Esophagus muscularis mucosa (tissue), 4 donors: Measurements from ENCODE around the gene MEF2A. TPM values are rescaled to one million over a fixed set of nuclear protein-coding genes. Genes with fewer than 3 reads are reported as not detected.

ENCODE experiments used
- DNase-seq: peaks from one replicate; pipeline ENCODE4 v3.0.0-alpha.2; 2017; ENCODE audit errors: extremely low spot score
- H3K27ac ChIP-seq, 4 donors: fragments of 200-600 bp; sonication (generic); replicated peaks in 1 of 4; 1 replicate in 3 of 4; 2 replicates in 1 of 4; pipeline ENCODE4 v1.5.1; 2016 to 2019; ENCODE audit warnings: mild to moderate bottlenecking in 1 of 4
- H3K27me3 ChIP-seq, 4 donors: fragments of 200-600 bp; sonication (generic); one replicate each; pipeline versions ENCODE4 v1.5.1 to v1.6.0; 2016 to 2019
- H3K36me3 ChIP-seq, 4 donors: fragments of 200-600 bp; sonication (generic); one replicate each; pipeline ENCODE4 v1.5.1; 2016 to 2019
- H3K4me1 ChIP-seq, 4 donors: fragments of 200-600 bp; sonication (generic); one replicate each; pipeline ENCODE4 v1.5.1; 2016 to 2019
- H3K4me3 ChIP-seq, 4 donors: fragments of 200-600 bp; sonication (generic); 1 replicate in 2 of 4; 2 replicates in 2 of 4; pipeline ENCODE4 v1.5.1; 2016 to 2019; ENCODE audit warnings: mild to moderate bottlenecking in 4 of 4, moderate library complexity in 1 of 4
- H3K9me3 ChIP-seq, 4 donors: fragments of 200-600 bp; sonication (generic); 1 replicate in 3 of 4; 2 replicates in 1 of 4; pipeline ENCODE4 v1.5.1; 2016 to 2019
- EP300 ChIP-seq: sonication (generic); formaldehyde crosslinking; IDR thresholded peaks from one replicate; pipeline ENCODE4 v1.6.1; 2017; ENCODE audit warnings: antibody characterized with exemption
- POLR2A ChIP-seq: fragments of 450-650 bp; IDR thresholded peaks from one replicate; pipeline ENCODE4 v1.6.1; 2017; ENCODE audit warnings: antibody characterized with exemption, moderate library complexity, mild to moderate bottlenecking, low read depth
- POLR2AphosphoS5 ChIP-seq, 2 donors: sonication (generic); formaldehyde crosslinking; IDR thresholded peaks; one replicate each; pipeline ENCODE4 v1.6.1; 2017; ENCODE audit warnings: antibody characterized with exemption in 2 of 2
- WGBS: methylation state at CpG from one replicate; pipeline ENCODE4 v1.1.5; 2018; 5-methylcytosine and 5-hydroxymethylcytosine counted together
- intact Hi-C: fragments of 100-400 bp; cut with DNase I; formaldehyde crosslinking; loops from one replicate; pipeline ENCODE4 v1.15.1; 2023
- total RNA-seq, 4 donors: library from RNA; depleted of rRNA; stranded (reverse); fragments of >200 nt; gene quantifications; one replicate each; pipeline versions ENCODE4 v1.1.0 to v1.2.1, GENCODE V29; 2016
- TF ChIP-seq, protein P1 (sequence below), 3 experiments: fragments of 200-600 bp in 2 of 3; fragments of 450-650 bp in 1 of 3; sonication (generic) in 2 of 3; IDR thresholded peaks; one replicate each; pipeline ENCODE4 v1.5.1; 2017 to 2019; ENCODE audit warnings: antibody characterized with exemption in 3 of 3, mild to moderate bottlenecking in 2 of 3, moderate library complexity in 1 of 3

MEF2A gene
- total RNA-seq, 4 donors from 2014 or later, result 63.1 to 76.7 (median 73.3) TPM

DNA sequence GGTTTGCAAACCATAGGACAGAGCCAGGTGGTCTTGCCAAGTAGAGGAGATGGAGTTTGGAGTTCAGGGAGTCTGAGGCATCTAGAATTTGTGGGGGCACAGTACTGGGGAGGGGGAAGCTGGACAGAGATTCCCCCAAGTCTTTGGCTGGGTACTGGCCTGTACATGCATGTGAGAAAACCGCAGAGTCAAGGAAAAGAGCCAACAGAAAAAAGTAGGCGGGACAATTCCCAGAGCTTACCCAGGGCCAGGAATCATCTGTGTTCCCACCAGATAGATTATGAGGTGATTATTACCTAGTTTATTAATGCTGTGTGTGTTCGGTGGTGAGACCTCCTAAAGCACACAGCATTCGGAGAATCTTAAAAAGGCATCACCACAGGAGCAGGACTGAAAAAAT is 156.1 kb downstream of the MEF2A start:
- no peaks in the 10 kb centered on the region for H3K27me3 ChIP-seq
- 76% methylated on average over 4 of the region's 4 CpGs for WGBS
- TF ChIP-seq POLR2A (no peak), EP300 (no peak), POLR2AphosphoS5 (IDR thresholded peaks at IDR 0.05) (no peak)
- TF ChIP-seq, protein P1, sequence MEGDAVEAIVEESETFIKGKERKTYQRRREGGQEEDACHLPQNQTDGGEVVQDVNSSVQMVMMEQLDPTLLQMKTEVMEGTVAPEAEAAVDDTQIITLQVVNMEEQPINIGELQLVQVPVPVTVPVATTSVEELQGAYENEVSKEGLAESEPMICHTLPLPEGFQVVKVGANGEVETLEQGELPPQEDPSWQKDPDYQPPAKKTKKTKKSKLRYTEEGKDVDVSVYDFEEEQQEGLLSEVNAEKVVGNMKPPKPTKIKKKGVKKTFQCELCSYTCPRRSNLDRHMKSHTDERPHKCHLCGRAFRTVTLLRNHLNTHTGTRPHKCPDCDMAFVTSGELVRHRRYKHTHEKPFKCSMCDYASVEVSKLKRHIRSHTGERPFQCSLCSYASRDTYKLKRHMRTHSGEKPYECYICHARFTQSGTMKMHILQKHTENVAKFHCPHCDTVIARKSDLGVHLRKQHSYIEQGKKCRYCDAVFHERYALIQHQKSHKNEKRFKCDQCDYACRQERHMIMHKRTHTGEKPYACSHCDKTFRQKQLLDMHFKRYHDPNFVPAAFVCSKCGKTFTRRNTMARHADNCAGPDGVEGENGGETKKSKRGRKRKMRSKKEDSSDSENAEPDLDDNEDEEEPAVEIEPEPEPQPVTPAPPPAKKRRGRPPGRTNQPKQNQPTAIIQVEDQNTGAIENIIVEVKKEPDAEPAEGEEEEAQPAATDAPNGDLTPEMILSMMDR (IDR thresholded peaks at IDR 0.05), result no peak
- no peak for DNase-seq
- intact Hi-C loops, result no loop called here
- H3K4me1 ChIP-seq, result peaks cover 22 to 37% (median 28%) of the 10 kb centered on the region in 4 donors
- H3K36me3 ChIP-seq, result peaks cover 0 to 11% (median 4%) of the 10 kb centered on the region in 4 donors
- no peak overlapping the region for H3K4me3 ChIP-seq
- H3K27ac ChIP-seq, result no peak overlapping the region
- H3K9me3 ChIP-seq, result no peaks in the 10 kb centered on the region

DNA sequence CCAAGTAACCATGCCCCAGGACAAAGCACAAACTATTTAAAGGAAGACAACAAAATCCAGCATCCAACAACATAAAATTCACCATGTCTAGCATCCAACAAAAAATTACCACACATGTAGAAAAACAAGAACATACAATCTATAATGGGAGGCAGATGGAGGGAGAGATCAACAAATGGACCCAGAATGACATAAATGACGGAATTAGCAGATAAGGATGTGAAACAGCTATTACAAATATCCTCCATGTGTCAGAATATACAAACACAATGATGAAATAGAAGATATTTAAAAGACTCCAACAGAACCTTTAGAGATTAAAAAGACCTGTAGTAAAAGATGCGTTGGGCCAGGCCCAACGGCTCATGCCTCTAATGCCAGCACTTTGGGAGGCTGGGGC is 156.6 kb downstream of the MEF2A start:
- H3K27me3 ChIP-seq, result no peaks in the 10 kb centered on the region
- peaks cover 0 to 11% (median 5%) of the 10 kb centered on the region in 4 donors for H3K36me3 ChIP-seq
- peaks cover 17 to 32% (median 23%) of the 10 kb centered on the region in 4 donors for H3K4me1 ChIP-seq
- TF ChIP-seq POLR2A, result no peak
- no peak for TF ChIP-seq POLR2AphosphoS5 (IDR thresholded peaks at IDR 0.05)
- TF ChIP-seq EP300, result no peak
- TF ChIP-seq, protein P1 (IDR thresholded peaks at IDR 0.05), result no peak
- H3K4me3 ChIP-seq, result no peak overlapping the region
- 89% methylated on average over 3 of the region's 3 CpGs for WGBS
- H3K9me3 ChIP-seq, result no peaks in the 10 kb centered on the region
- no peak for DNase-seq
- no peak overlapping the region for H3K27ac ChIP-seq
- intact Hi-C loops, result no loop called here

DNA sequence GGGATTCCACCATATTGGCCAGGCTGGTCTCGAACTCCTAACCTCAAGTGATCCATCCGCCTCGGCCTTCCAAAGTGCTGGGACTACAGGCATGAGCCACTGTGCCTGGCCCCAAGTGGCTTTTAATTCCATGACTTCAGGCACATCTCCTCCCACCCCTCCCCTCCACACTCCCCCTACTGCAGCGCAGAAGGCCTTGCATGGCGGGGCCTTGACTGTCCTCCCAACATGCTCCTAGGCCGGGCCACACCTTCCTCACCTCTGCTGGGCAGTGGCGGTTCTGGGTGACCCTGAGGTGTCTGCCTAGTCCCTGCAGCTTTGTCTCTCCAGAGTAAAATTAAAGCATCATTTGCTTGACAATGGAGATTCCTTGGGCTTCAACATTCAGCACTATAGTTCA is 160.5 kb downstream of the MEF2A start:
- Histone ChIP-seq H3K9me3 (no peaks in the 10 kb centered on the region), H3K27me3 (no peaks in the 10 kb centered on the region), H3K4me3 (no peak overlapping the region), H3K4me1 (peaks cover 23 to 36% (median 26%) of the 10 kb centered on the region in 4 donors), H3K27ac (no peak overlapping the region), H3K36me3 (peaks cover 0 to 23% (median 22%) of the 10 kb centered on the region in 4 donors)
- WGBS, result 89% methylated on average over 4 of the region's 7 CpGs
- intact Hi-C loops, result no loop called here
- TF ChIP-seq POLR2A (no peak), POLR2AphosphoS5 (IDR thresholded peaks at IDR 0.05) (no peak), EP300 (no peak)
- TF ChIP-seq, protein P1 (IDR thresholded peaks at IDR 0.05), result no peak
- DNase-seq, result no peak

DNA sequence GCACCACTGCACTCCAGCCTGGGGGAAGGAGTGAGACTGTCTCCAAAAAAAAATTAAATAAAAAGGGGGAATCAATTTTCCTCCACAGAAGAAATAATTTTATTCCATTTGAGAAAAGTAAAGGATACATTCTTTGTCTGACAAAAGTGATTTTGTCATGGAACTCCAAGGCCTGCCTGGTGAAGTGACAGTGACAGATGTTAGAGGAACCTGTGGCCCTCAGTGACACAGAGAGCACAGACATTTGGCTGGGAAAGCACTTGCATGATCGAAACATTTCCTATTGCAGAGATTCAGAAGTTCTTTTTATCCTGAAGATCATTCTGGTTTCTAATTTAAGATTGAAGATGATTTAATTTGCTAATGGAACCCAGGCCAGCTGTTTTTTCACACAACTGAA is 161.5 kb downstream of the MEF2A start:
- peaks cover 26 to 38% (median 27%) of the 10 kb centered on the region in 4 donors for H3K4me1 ChIP-seq
- no peak for DNase-seq
- intact Hi-C loops, result no loop called here
- no peaks in the 10 kb centered on the region for H3K27me3 ChIP-seq
- H3K4me3 ChIP-seq, result no peak overlapping the region
- no peaks in the 10 kb centered on the region for H3K9me3 ChIP-seq
- no peak overlapping the region for H3K27ac ChIP-seq
- 47% methylated on average over 1 of the region's 1 CpG for WGBS
- peaks cover 0 to 23% (median 22%) of the 10 kb centered on the region in 4 donors for H3K36me3 ChIP-seq
- TF ChIP-seq EP300, result no peak
- no peak for TF ChIP-seq POLR2AphosphoS5 (IDR thresholded peaks at IDR 0.05)
- TF ChIP-seq POLR2A, result no peak
- TF ChIP-seq, protein P1 (IDR thresholded peaks at IDR 0.05), result no peak

DNA sequence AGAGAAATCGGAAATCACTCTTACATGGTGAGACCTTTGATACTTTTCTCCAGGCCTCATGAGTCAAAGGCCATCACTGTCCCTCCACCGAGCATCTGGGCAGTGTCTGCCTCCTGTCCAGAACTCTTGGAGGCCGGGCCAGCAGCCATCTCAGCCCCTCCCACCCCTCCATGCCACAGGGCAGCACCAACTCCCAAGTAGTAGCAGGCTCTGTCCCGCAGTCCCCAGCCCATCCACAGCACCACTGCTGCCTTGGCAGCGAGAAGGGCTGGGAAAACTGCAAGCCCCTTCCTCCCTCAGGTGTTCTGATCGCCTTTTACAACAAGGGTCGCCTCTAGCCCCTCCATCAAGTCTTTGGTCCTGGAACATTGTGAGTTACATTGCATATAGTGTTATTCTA is 161.9 kb downstream of the MEF2A start:
- peaks cover 27 to 42% (median 29%) of the 10 kb centered on the region in 4 donors for H3K4me1 ChIP-seq

More for the DNA sequence above, 161.9 kb downstream of the MEF2A start:
- intact Hi-C loops, result no loop called here
- TF ChIP-seq POLR2AphosphoS5 (IDR thresholded peaks at IDR 0.05), result no peak
- TF ChIP-seq EP300, result no peak
- TF ChIP-seq, protein P1 (IDR thresholded peaks at IDR 0.05), result no peak
- Histone ChIP-seq H3K27me3 (no peaks in the 10 kb centered on the region), H3K9me3 (no peaks in the 10 kb centered on the region), H3K36me3 (peaks cover 0 to 23% (median 22%) of the 10 kb centered on the region in 4 donors), H3K4me3 (no peak overlapping the region), H3K27ac (no peak overlapping the region)
- WGBS, result 63% methylated on average over 7 of the region's 7 CpGs
- DNase-seq, result no peak
